Activated naive CD4-positive, alpha-beta T cell treated with anti-CD3 and anti-CD28 coated beads, Interleukin-2, amount 50 U/mL, for 16 hours (primary cell): Measurements from ENCODE around the gene RAB20.
"Not testable (repeated sequence)": the region's sequence is repeated elsewhere in the genome, so short reads cannot be mapped to it uniquely, and the experiment has no call there.

Experiments
- DNase-seq: peaks from one replicate; pipeline ENCODE4 v3.0.0-alpha.2; 2020

RAB20 gene

GRCh38 chr13:110554227-110554836, 7.2 kb downstream of the RAB20 start:
- DNase-seq: no peak

GRCh38 chr13:110553417-110553816, 8.1 kb downstream of the RAB20 start:
- DNase-seq: no peak

GRCh38 chr13:110552767-110553166, 8.8 kb downstream of the RAB20 start:
- no peak for DNase-seq

- no peak for DNase-seq
These were observed 10.2 kb downstream of the RAB20 start for GRCh38 chr13:110551284-110551683.

- no peak for DNase-seq
These were observed 11.7 kb downstream of the RAB20 start for GRCh38 chr13:110549795-110550160.

- no peak for DNase-seq
These were observed 12.4 kb downstream of the RAB20 start for GRCh38 chr13:110548891-110549794.

GRCh38 chr13:110546926-110547325, 14.6 kb downstream of the RAB20 start:
- DNase-seq: no peak

GRCh38 chr13:110546378-110546777, 15.1 kb downstream of the RAB20 start:
- no peak for DNase-seq

- no peak for DNase-seq
These were observed 19.2 kb downstream of the RAB20 start for GRCh38 chr13:110542169-110542796.

GRCh38 chr13:110541526-110541920, 20.0 kb downstream of the RAB20 start:
- DNase-seq: no peak

GRCh38 chr13:110540871-110541525, 20.5 kb downstream of the RAB20 start:
- DNase-seq: no peak

- no peak for DNase-seq
These were observed 21.6 kb downstream of the RAB20 start for GRCh38 chr13:110539894-110540293.

- DNase-seq: no peak
These were observed 22.9 kb downstream of the RAB20 start for GRCh38 chr13:110538632-110539031.

GRCh38 chr13:110536006-110536693, 25.4 kb downstream of the RAB20 start:
- DNase-seq: no peak

- DNase-seq: no peak
These were observed 26.0 kb downstream of the RAB20 start for GRCh38 chr13:110535526-110535925.

- no peak for DNase-seq
These were observed 27.5 kb downstream of the RAB20 start for GRCh38 chr13:110533771-110534670.

- DNase-seq: not testable (repeated sequence)
These were observed 29.3 kb downstream of the RAB20 start for GRCh38 chr13:110532258-110532657.

GRCh38 chr13:110531671-110532083, 29.8 kb downstream of the RAB20 start:
- DNase-seq: no peak

GRCh38 chr13:110531100-110531499, 30.4 kb downstream of the RAB20 start:
- no peak for DNase-seq

GRCh38 chr13:110529522-110530311, 31.8 kb downstream of the RAB20 start:
- no peak for DNase-seq

GRCh38 chr13:110528911-110529310, 32.6 kb downstream of the RAB20 start:
- DNase-seq: no peak
